Measurements from ENCODE around the gene IGFBP7.

IGFBP7 gene

GRCh38 chr4:57131849-57132742 is 21.9 kb upstream of the IGFBP7 start:
- H3K36me3 ChIP-seq (ENCODE audit: control insufficient read depth, insufficient read depth, low read length): no peaks in the 10 kb centered on the region
- no peak overlapping the region for H3K4me3 ChIP-seq (ENCODE audit: extremely low read depth, insufficient read depth, low read length, poor library complexity, severe bottlenecking)
- peaks cover 14% of the 10 kb centered on the region for H3K4me1 ChIP-seq (ENCODE audit: control insufficient read depth, insufficient read depth, low read length, poor library complexity, severe bottlenecking)
- H3K9me3 ChIP-seq (ENCODE audit: control insufficient read depth, low read length): peaks cover 16% of the 10 kb centered on the region
- 68 to 82% methylated on average over 3 to 4 of the region's 7 CpGs for WGBS, 2 experiments (ENCODE audit: insufficient coverage in 2 of 2)
- H3K27ac ChIP-seq (ENCODE audit: low read depth, low read length, severe bottlenecking): no peak overlapping the region

- H3K4me1 ChIP-seq (ENCODE audit: control insufficient read depth, insufficient read depth, low read length, poor library complexity, severe bottlenecking): peaks cover 11% of the 10 kb centered on the region
- peaks cover 18% of the 10 kb centered on the region for H3K9me3 ChIP-seq (ENCODE audit: control insufficient read depth, low read length)
- 100% methylated on average over 1 of the region's 1 CpG for WGBS, 2 experiments (ENCODE audit: insufficient coverage in 2 of 2)
- H3K27ac ChIP-seq (ENCODE audit: low read depth, low read length, severe bottlenecking): no peak overlapping the region
- H3K4me3 ChIP-seq (ENCODE audit: extremely low read depth, insufficient read depth, low read length, poor library complexity, severe bottlenecking): no peak overlapping the region
- no peaks in the 10 kb centered on the region for H3K36me3 ChIP-seq (ENCODE audit: control insufficient read depth, insufficient read depth, low read length)
These were observed 19.3 kb upstream of the IGFBP7 start for GRCh38 chr4:57129477-57129876.

- Histone ChIP-seq H3K9me3 (ENCODE audit: control insufficient read depth, low read length) (peaks cover 27% of the 10 kb centered on the region), H3K4me3 (ENCODE audit: extremely low read depth, insufficient read depth, low read length, poor library complexity, severe bottlenecking) (no peak overlapping the region), H3K27ac (ENCODE audit: low read depth, low read length, severe bottlenecking) (no peak overlapping the region), H3K36me3 (ENCODE audit: control insufficient read depth, insufficient read depth, low read length) (no peaks in the 10 kb centered on the region), H3K4me1 (ENCODE audit: control insufficient read depth, insufficient read depth, low read length, poor library complexity, severe bottlenecking) (peaks cover 5% of the 10 kb centered on the region)
- 71 to 77% methylated on average over 2 to 3 of the region's 3 CpGs for WGBS, 2 experiments (ENCODE audit: insufficient coverage in 2 of 2)
These were observed 17.2 kb upstream of the IGFBP7 start for GRCh38 chr4:57127361-57127760.

- H3K9me3 ChIP-seq (ENCODE audit: control insufficient read depth, low read length): peaks cover 30% of the 10 kb centered on the region
- no peaks in the 10 kb centered on the region for H3K36me3 ChIP-seq (ENCODE audit: control insufficient read depth, insufficient read depth, low read length)
- H3K4me1 ChIP-seq (ENCODE audit: control insufficient read depth, insufficient read depth, low read length, poor library complexity, severe bottlenecking): no peaks in the 10 kb centered on the region
- H3K27ac ChIP-seq (ENCODE audit: low read depth, low read length, severe bottlenecking): no peak overlapping the region
- H3K4me3 ChIP-seq (ENCODE audit: extremely low read depth, insufficient read depth, low read length, poor library complexity, severe bottlenecking): no peak overlapping the region
These were observed 15.8 kb upstream of the IGFBP7 start for GRCh38 chr4:57125996-57126395.

GRCh38 chr4:57124145-57124544 is 14.0 kb upstream of the IGFBP7 start:
- no peaks in the 10 kb centered on the region for H3K36me3 ChIP-seq (ENCODE audit: control insufficient read depth, insufficient read depth, low read length)
- H3K27ac ChIP-seq (ENCODE audit: low read depth, low read length, severe bottlenecking): no peak overlapping the region
- peaks cover 30% of the 10 kb centered on the region for H3K9me3 ChIP-seq (ENCODE audit: control insufficient read depth, low read length)
- H3K4me1 ChIP-seq (ENCODE audit: control insufficient read depth, insufficient read depth, low read length, poor library complexity, severe bottlenecking): peaks cover 4% of the 10 kb centered on the region
- H3K4me3 ChIP-seq (ENCODE audit: extremely low read depth, insufficient read depth, low read length, poor library complexity, severe bottlenecking): no peak overlapping the region

- no peaks in the 10 kb centered on the region for H3K36me3 ChIP-seq (ENCODE audit: control insufficient read depth, insufficient read depth, low read length)
- H3K9me3 ChIP-seq (ENCODE audit: control insufficient read depth, low read length): peaks cover 30% of the 10 kb centered on the region
- 100% methylated on average over 1 of the region's 1 CpG; no CpG with 5 or more reads in 1 of the 2 experiments for WGBS, 2 experiments (ENCODE audit: insufficient coverage in 2 of 2)
- H3K4me3 ChIP-seq (ENCODE audit: extremely low read depth, insufficient read depth, low read length, poor library complexity, severe bottlenecking): no peak overlapping the region
- no peak overlapping the region for H3K27ac ChIP-seq (ENCODE audit: low read depth, low read length, severe bottlenecking)
- H3K4me1 ChIP-seq (ENCODE audit: control insufficient read depth, insufficient read depth, low read length, poor library complexity, severe bottlenecking): peaks cover 11% of the 10 kb centered on the region
These were observed 12.8 kb upstream of the IGFBP7 start for GRCh38 chr4:57122959-57123358.

- 78 to 88% methylated on average over 7 to 8 of the region's 8 CpGs for WGBS, 2 experiments (ENCODE audit: insufficient coverage in 2 of 2)
- H3K27ac ChIP-seq (ENCODE audit: low read depth, low read length, severe bottlenecking): peak overlapping the region; percentile 62
- H3K4me1 ChIP-seq (ENCODE audit: control insufficient read depth, insufficient read depth, low read length, poor library complexity, severe bottlenecking): peaks cover 21% of the 10 kb centered on the region
- H3K4me3 ChIP-seq (ENCODE audit: extremely low read depth, insufficient read depth, low read length, poor library complexity, severe bottlenecking): no peak overlapping the region
- no peaks in the 10 kb centered on the region for H3K36me3 ChIP-seq (ENCODE audit: control insufficient read depth, insufficient read depth, low read length)
- peaks cover 12% of the 10 kb centered on the region for H3K9me3 ChIP-seq (ENCODE audit: control insufficient read depth, low read length)
These were observed 9.0 kb upstream of the IGFBP7 start for GRCh38 chr4:57119054-57119651.

- Histone ChIP-seq H3K4me1 (ENCODE audit: control insufficient read depth, insufficient read depth, low read length, poor library complexity, severe bottlenecking) (peaks cover 27% of the 10 kb centered on the region), H3K36me3 (ENCODE audit: control insufficient read depth, insufficient read depth, low read length) (no peaks in the 10 kb centered on the region), H3K4me3 (ENCODE audit: extremely low read depth, insufficient read depth, low read length, poor library complexity, severe bottlenecking) (no peak overlapping the region), H3K9me3 (ENCODE audit: control insufficient read depth, low read length) (peaks cover 4% of the 10 kb centered on the region), H3K27ac (ENCODE audit: low read depth, low read length, severe bottlenecking) (no peak overlapping the region)
- WGBS, 2 experiments (ENCODE audit: insufficient coverage in 2 of 2): 89% methylated on average over 2 of the region's 2 CpGs; no CpG with 5 or more reads in 1 of the 2 experiments
These were observed 7.3 kb upstream of the IGFBP7 start for GRCh38 chr4:57117491-57117890.

- Histone ChIP-seq H3K4me3 (ENCODE audit: extremely low read depth, insufficient read depth, low read length, poor library complexity, severe bottlenecking) (no peak overlapping the region), H3K4me1 (ENCODE audit: control insufficient read depth, insufficient read depth, low read length, poor library complexity, severe bottlenecking) (peaks cover 39% of the 10 kb centered on the region), H3K9me3 (ENCODE audit: control insufficient read depth, low read length) (no peaks in the 10 kb centered on the region), H3K27ac (ENCODE audit: low read depth, low read length, severe bottlenecking) (no peak overlapping the region), H3K36me3 (ENCODE audit: control insufficient read depth, insufficient read depth, low read length) (no peaks in the 10 kb centered on the region)
- WGBS, 2 experiments (ENCODE audit: insufficient coverage in 2 of 2): 86% methylated on average over 1 of the region's 3 CpGs; no CpG with 5 or more reads in 1 of the 2 experiments
These were observed 6.1 kb upstream of the IGFBP7 start for GRCh38 chr4:57116245-57116644.

- no peaks in the 10 kb centered on the region for H3K36me3 ChIP-seq (ENCODE audit: control insufficient read depth, insufficient read depth, low read length)
- no peak overlapping the region for H3K4me3 ChIP-seq (ENCODE audit: extremely low read depth, insufficient read depth, low read length, poor library complexity, severe bottlenecking)
- no peaks in the 10 kb centered on the region for H3K9me3 ChIP-seq (ENCODE audit: control insufficient read depth, low read length)
- no peak overlapping the region for H3K27ac ChIP-seq (ENCODE audit: low read depth, low read length, severe bottlenecking)
- H3K4me1 ChIP-seq (ENCODE audit: control insufficient read depth, insufficient read depth, low read length, poor library complexity, severe bottlenecking): peaks cover 42% of the 10 kb centered on the region
These were observed 4.8 kb upstream of the IGFBP7 start for GRCh38 chr4:57114973-57115372.

- Histone ChIP-seq H3K9me3 (ENCODE audit: control insufficient read depth, low read length) (no peaks in the 10 kb centered on the region), H3K4me1 (ENCODE audit: control insufficient read depth, insufficient read depth, low read length, poor library complexity, severe bottlenecking) (peaks cover 35% of the 10 kb centered on the region), H3K4me3 (ENCODE audit: extremely low read depth, insufficient read depth, low read length, poor library complexity, severe bottlenecking) (no peak overlapping the region), H3K36me3 (ENCODE audit: control insufficient read depth, insufficient read depth, low read length) (no peaks in the 10 kb centered on the region), H3K27ac (ENCODE audit: low read depth, low read length, severe bottlenecking) (no peak overlapping the region)
- 81 to 94% methylated on average over 3 to 4 of the region's 6 CpGs for WGBS, 2 experiments (ENCODE audit: insufficient coverage in 2 of 2)
These were observed 3.7 kb upstream of the IGFBP7 start for GRCh38 chr4:57113870-57114269.
